ENCODE measurements around the gene UTRN. TPM values are rescaled to one million over a fixed set of nuclear protein-coding genes. Genes with fewer than 3 reads are reported as not detected.

The UTRN gene
- total RNA-seq, 1 donor from 2014 or later, result 133 TPM

GRCh38 chr6:144277174-144277573 is 8.0 kb upstream of the UTRN start:
- no peaks in the 10 kb centered on the region for H3K9me3 Mint-ChIP-seq (ENCODE audit: low read depth)
- peaks cover 2% of the 10 kb centered on the region for H3K36me3 Mint-ChIP-seq (ENCODE audit: low read depth)
- no peaks in the 10 kb centered on the region for H3K27me3 Mint-ChIP-seq (ENCODE audit: low read depth)
- no peak for TF ChIP-seq CTCF (IDR thresholded peaks at IDR 0.05)
- H3K27ac Mint-ChIP-seq (ENCODE audit: unreplicated experiment), result no peak overlapping the region
- no peak overlapping the region for H3K4me3 Mint-ChIP-seq (ENCODE audit: unreplicated experiment)
- DNase-seq (ENCODE audit: low spot score), result no peak
- H3K4me1 Mint-ChIP-seq (ENCODE audit: low read depth), result no peaks in the 10 kb centered on the region

GRCh38 chr6:144277605-144278227 is 7.4 kb upstream of the UTRN start:
- DNase-seq (ENCODE audit: low spot score), result no peak
- H3K36me3 Mint-ChIP-seq (ENCODE audit: low read depth), result peaks cover 2% of the 10 kb centered on the region
- H3K9me3 Mint-ChIP-seq (ENCODE audit: low read depth), result no peaks in the 10 kb centered on the region
- no peak overlapping the region for H3K4me3 Mint-ChIP-seq (ENCODE audit: unreplicated experiment)
- no peak overlapping the region for H3K27ac Mint-ChIP-seq (ENCODE audit: unreplicated experiment)
- no peak for TF ChIP-seq CTCF (IDR thresholded peaks at IDR 0.05)
- no peaks in the 10 kb centered on the region for H3K4me1 Mint-ChIP-seq (ENCODE audit: low read depth)
- no peaks in the 10 kb centered on the region for H3K27me3 Mint-ChIP-seq (ENCODE audit: low read depth)

GRCh38 chr6:144278659-144279314 is 6.3 kb upstream of the UTRN start:
- Mint-ChIP-seq H3K4me1 (ENCODE audit: low read depth) (peaks cover 6% of the 10 kb centered on the region), H3K4me3 (ENCODE audit: unreplicated experiment) (no peak overlapping the region), H3K27me3 (ENCODE audit: low read depth) (no peaks in the 10 kb centered on the region), H3K36me3 (ENCODE audit: low read depth) (peaks cover 2% of the 10 kb centered on the region), H3K27ac (ENCODE audit: unreplicated experiment) (no peak overlapping the region), H3K9me3 (ENCODE audit: low read depth) (no peaks in the 10 kb centered on the region)
- DNase-seq (ENCODE audit: low spot score), result no peak
- TF ChIP-seq CTCF (IDR thresholded peaks at IDR 0.05), result no peak

GRCh38 chr6:144279484-144280150 is 5.5 kb upstream of the UTRN start:
- no peaks in the 10 kb centered on the region for H3K27me3 Mint-ChIP-seq (ENCODE audit: low read depth)
- H3K36me3 Mint-ChIP-seq (ENCODE audit: low read depth), result peaks cover 2% of the 10 kb centered on the region
- no peak overlapping the region for H3K4me3 Mint-ChIP-seq (ENCODE audit: unreplicated experiment)
- no peak for DNase-seq (ENCODE audit: low spot score)
- H3K9me3 Mint-ChIP-seq (ENCODE audit: low read depth), result no peaks in the 10 kb centered on the region
- peaks cover 13% of the 10 kb centered on the region for H3K4me1 Mint-ChIP-seq (ENCODE audit: low read depth)
- no peak for TF ChIP-seq CTCF (IDR thresholded peaks at IDR 0.05)
- no peak overlapping the region for H3K27ac Mint-ChIP-seq (ENCODE audit: unreplicated experiment)

- Mint-ChIP-seq H3K9me3 (ENCODE audit: low read depth) (no peaks in the 10 kb centered on the region), H3K27me3 (ENCODE audit: low read depth) (no peaks in the 10 kb centered on the region), H3K4me3 (ENCODE audit: unreplicated experiment) (peak overlapping the region; percentile 99), H3K36me3 (ENCODE audit: low read depth) (peaks cover 2% of the 10 kb centered on the region), H3K27ac (ENCODE audit: unreplicated experiment) (peak overlapping the region; percentile 97), H3K4me1 (ENCODE audit: low read depth) (peaks cover 23% of the 10 kb centered on the region)
- no peak for DNase-seq (ENCODE audit: low spot score)
- peak; percentile 65 for TF ChIP-seq CTCF (IDR thresholded peaks at IDR 0.05)
Measured at GRCh38 chr6:144283646-144284477, 1.3 kb upstream of the UTRN start.

Data from chondrocyte (in vitro differentiated cells).